ENCODE data around the gene ASXL1. TPM values are rescaled to one million over a fixed set of nuclear protein-coding genes. Genes with fewer than 3 reads are reported as not detected.

ASXL1 gene
- total RNA-seq, 1 donor from 2014 or later: 140 TPM

DNA sequence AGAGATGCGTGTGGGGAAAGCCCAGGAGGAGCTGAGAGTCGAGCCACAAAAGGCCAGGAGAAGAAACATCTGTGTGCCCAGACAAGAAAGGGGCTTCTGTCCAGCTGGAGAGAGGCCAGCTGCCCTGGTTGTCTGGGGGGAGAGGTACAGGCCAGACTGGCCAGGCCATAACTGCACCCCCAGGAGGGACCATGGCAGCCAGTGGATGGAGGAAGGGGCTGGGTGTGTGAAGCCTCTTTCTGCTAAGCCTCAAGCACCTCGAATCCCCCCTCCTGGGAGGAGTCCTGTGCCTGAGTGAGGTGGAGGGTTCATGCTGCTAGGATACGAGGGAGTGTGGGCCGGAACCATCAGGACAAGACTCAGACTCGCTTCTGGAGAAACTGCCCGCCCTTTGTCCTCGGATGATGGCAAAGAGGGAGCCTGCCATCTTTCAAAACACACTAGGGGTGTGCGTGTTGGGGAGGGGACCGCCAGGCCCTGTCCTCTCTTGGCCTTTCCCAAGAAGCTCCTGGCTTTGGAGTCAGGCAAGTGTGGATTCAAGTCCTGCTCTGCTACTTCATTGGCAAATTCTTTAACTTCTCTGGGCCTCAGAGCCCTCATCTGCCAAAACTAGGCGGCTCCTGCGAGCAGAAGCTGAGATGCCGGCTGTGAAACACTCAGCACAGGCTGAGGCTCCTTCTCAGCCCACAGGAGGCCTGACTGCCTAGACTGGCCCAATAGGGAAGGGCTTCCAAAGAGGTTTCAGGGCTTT is 90.3 kb downstream of the ASXL1 start:
- Mint-ChIP-seq H3K27ac (ENCODE audit: unreplicated experiment) (peak overlapping the region; percentile 90), H3K27me3 (ENCODE audit: low read depth) (peaks cover 13% of the 10 kb centered on the region)

DNA sequence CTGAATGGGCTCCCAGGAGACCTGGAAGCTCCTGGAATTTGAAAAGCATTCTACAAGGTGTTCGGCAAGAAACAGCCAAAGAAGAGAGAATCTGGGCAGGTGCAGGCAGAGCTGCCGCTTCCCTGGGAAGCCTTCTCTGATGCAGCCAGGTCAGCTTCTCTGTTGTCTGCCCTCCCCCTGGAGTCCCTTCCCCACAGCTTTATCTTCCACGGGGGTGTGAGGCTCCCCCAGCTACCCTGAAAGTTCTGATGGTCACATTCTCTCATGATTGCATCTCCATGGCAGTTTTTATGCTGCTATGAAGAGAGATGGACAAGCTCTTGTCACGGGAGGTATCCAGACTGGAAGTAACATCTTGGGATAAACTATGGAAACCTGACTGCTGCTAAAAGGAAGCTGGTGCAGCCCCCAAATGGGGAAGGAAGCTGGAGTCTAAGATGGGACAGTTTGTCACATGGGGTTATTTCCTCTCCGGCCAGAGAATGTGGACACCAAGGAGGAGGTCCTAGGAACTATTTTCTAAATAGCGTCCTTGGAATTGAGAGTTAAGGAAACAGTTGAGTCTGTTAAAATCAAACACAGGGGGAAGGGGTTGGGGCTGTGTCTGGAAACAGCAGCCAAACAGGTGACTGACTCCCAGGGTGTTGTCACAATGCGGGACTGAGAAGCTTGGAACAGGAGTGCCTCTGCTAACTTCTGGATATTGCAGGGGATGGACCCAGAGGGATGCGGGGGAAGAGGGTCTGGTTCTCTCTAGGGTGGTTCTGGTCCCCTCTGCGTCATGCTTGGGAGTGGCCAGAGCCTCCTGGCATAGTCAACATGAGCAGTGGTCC is 91.1 kb downstream of the ASXL1 start:
- no peak for DNase-seq (ENCODE audit: low read depth, low spot score)
- Mint-ChIP-seq H3K9me3 (no peaks in the 10 kb centered on the region), H3K4me3 (peak overlapping the region; percentile 39), H3K27me3 (ENCODE audit: low read depth) (peaks cover 13% of the 10 kb centered on the region), H3K27ac (ENCODE audit: unreplicated experiment) (no peak overlapping the region), H3K4me1 (peaks cover 19% of the 10 kb centered on the region), H3K36me3 (ENCODE audit: low read depth) (peaks cover 23% of the 10 kb centered on the region)
- TF ChIP-seq, protein P1, sequence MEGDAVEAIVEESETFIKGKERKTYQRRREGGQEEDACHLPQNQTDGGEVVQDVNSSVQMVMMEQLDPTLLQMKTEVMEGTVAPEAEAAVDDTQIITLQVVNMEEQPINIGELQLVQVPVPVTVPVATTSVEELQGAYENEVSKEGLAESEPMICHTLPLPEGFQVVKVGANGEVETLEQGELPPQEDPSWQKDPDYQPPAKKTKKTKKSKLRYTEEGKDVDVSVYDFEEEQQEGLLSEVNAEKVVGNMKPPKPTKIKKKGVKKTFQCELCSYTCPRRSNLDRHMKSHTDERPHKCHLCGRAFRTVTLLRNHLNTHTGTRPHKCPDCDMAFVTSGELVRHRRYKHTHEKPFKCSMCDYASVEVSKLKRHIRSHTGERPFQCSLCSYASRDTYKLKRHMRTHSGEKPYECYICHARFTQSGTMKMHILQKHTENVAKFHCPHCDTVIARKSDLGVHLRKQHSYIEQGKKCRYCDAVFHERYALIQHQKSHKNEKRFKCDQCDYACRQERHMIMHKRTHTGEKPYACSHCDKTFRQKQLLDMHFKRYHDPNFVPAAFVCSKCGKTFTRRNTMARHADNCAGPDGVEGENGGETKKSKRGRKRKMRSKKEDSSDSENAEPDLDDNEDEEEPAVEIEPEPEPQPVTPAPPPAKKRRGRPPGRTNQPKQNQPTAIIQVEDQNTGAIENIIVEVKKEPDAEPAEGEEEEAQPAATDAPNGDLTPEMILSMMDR (conservative IDR thresholded peaks at IDR 0.05): no peak

More for the DNA sequence above, 90.3 kb downstream of the ASXL1 start:
- H3K36me3 Mint-ChIP-seq (ENCODE audit: low read depth): peaks cover 27% of the 10 kb centered on the region
- TF ChIP-seq, protein P1 (conservative IDR thresholded peaks at IDR 0.05): no peak
- H3K4me1 Mint-ChIP-seq: peaks cover 19% of the 10 kb centered on the region
- DNase-seq (ENCODE audit: low read depth, low spot score): no peak
- no peaks in the 10 kb centered on the region for H3K9me3 Mint-ChIP-seq
- peak overlapping the region; percentile 38 for H3K4me3 Mint-ChIP-seq

DNA sequence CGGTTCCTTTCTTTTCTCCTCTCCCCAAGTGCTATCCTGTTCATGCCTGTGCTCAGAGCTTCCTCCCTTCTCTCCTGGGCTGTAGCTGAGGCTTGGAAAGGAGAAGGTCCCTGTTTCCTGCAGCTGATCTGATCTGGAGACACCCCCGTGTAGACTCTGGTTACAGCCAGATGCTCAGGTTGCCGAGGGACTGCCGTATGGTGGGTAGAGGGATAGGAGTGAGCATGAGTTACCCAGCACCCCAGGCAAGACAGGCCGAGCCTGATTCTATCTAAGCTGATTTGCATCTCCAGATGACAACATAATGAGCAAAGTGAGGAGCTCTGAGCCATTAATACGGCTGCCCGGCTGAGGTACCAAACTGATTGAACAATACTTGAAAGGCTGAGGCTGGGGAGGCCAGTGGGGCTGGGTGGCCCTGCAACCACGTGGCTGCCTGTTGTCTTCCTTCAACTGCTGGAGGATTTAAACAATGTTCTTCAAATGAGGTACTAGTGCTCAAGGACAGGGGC is 91.8 kb downstream of the ASXL1 start:
- Mint-ChIP-seq H3K36me3 (ENCODE audit: low read depth) (peaks cover 19% of the 10 kb centered on the region), H3K27me3 (ENCODE audit: low read depth) (peaks cover 15% of the 10 kb centered on the region), H3K4me1 (peaks cover 19% of the 10 kb centered on the region), H3K9me3 (no peaks in the 10 kb centered on the region), H3K4me3 (peak overlapping the region; percentile 39), H3K27ac (ENCODE audit: unreplicated experiment) (peak overlapping the region; percentile 86)
- TF ChIP-seq, protein P1 (conservative IDR thresholded peaks at IDR 0.05): no peak
- DNase-seq (ENCODE audit: low read depth, low spot score): no peak

DNA sequence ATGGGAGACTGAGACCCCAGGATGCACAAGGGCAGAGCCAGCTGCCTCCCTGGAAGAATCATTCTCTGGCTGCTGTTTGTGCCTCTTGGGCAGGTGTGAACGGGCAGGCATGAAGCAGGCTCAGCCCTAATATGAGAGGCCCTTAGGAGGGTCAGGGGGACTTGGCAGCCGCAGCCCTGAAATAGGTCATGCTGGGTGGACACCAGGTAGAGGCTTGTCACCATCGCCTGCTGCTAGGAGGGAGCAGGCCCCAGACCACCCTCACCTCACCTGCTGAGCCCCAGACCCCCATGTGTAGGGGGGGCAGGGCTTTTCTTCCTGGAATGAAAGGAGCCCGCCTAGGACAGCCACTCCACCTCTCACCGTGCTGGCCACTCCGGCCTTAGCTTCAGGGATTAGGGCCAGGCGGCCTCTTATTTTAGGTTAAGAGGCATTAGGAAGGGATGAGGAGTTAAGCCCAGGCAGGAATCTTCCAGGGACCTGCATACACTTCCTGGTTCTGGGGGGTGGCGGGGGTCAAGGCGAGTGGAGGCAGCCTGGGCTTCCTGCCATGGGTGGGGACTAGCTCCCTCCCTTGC is 92.4 kb downstream of the ASXL1 start:
- Mint-ChIP-seq H3K9me3 (no peaks in the 10 kb centered on the region), H3K36me3 (ENCODE audit: low read depth) (peaks cover 14% of the 10 kb centered on the region), H3K27ac (ENCODE audit: unreplicated experiment) (peak overlapping the region; percentile 35), H3K27me3 (ENCODE audit: low read depth) (peaks cover 12% of the 10 kb centered on the region), H3K4me3 (peak overlapping the region; percentile 57), H3K4me1 (peaks cover 13% of the 10 kb centered on the region)
- no peak for DNase-seq (ENCODE audit: low read depth, low spot score)
- TF ChIP-seq, protein P1 (conservative IDR thresholded peaks at IDR 0.05): no peak

DNA sequence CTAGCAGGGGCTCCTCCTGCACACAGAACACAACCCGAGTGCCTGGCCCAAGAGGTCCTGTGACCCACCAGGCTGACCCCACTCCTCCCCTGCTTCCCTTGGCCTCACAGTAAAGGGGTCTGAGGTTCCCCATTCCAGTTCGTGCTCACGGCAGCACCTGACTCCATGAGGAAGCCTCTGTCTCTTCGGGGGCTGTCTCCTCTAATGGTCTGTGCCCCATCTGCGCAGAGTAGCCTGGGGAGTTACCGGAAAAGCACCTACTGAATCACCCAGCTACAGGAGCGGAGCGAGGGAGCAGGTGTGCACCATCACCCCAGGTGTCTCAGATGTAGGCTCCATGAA is 93.2 kb downstream of the ASXL1 start:
- H3K27me3 Mint-ChIP-seq (ENCODE audit: low read depth): peaks cover 12% of the 10 kb centered on the region
- no peaks in the 10 kb centered on the region for H3K9me3 Mint-ChIP-seq
- no peak overlapping the region for H3K27ac Mint-ChIP-seq (ENCODE audit: unreplicated experiment)
- TF ChIP-seq, protein P1 (conservative IDR thresholded peaks at IDR 0.05): no peak
- H3K36me3 Mint-ChIP-seq (ENCODE audit: low read depth): peaks cover 14% of the 10 kb centered on the region
- H3K4me3 Mint-ChIP-seq: peak overlapping the region; percentile 57
- H3K4me1 Mint-ChIP-seq: peaks cover 12% of the 10 kb centered on the region
- no peak for DNase-seq (ENCODE audit: low read depth, low spot score)
